Measurements from ENCODE around the gene DSCAML1.

The DSCAML1 gene

GRCh38 chr11:117676501-117676900 lies 120.5 kb downstream of the DSCAML1 start:
- Mint-ChIP-seq H3K27ac (no peak overlapping the region), H3K27me3 (ENCODE audit: low read depth, poor library complexity) (peaks cover 64% of the 10 kb centered on the region), H3K9me3 (no peaks in the 10 kb centered on the region)

GRCh38 chr11:117673602-117674001 lies 123.4 kb downstream of the DSCAML1 start:
- Mint-ChIP-seq H3K36me3 (ENCODE audit: low read depth) (no peaks in the 10 kb centered on the region), H3K4me1 (peaks cover 16% of the 10 kb centered on the region), H3K4me3 (no peak overlapping the region), H3K27ac (no peak overlapping the region), H3K27me3 (ENCODE audit: low read depth, poor library complexity) (peaks cover 79% of the 10 kb centered on the region), H3K9me3 (no peaks in the 10 kb centered on the region)
- DNase-seq, result no peak
- TF ChIP-seq CTCF (IDR thresholded peaks at IDR 0.05), result no peak

More at GRCh38 chr11:117676501-117676900, 120.5 kb downstream of the DSCAML1 start:
- H3K4me1 Mint-ChIP-seq, result peaks cover 17% of the 10 kb centered on the region
- H3K36me3 Mint-ChIP-seq (ENCODE audit: low read depth), result no peaks in the 10 kb centered on the region
- H3K4me3 Mint-ChIP-seq, result no peak overlapping the region
- no peak for DNase-seq
- TF ChIP-seq CTCF (IDR thresholded peaks at IDR 0.05), result no peak

GRCh38 chr11:117671370-117671769 lies 125.6 kb downstream of the DSCAML1 start:
- no peaks in the 10 kb centered on the region for H3K36me3 Mint-ChIP-seq (ENCODE audit: low read depth)
- DNase-seq, result no peak
- peaks cover 82% of the 10 kb centered on the region for H3K27me3 Mint-ChIP-seq (ENCODE audit: low read depth, poor library complexity)
- no peak overlapping the region for H3K27ac Mint-ChIP-seq
- no peak for TF ChIP-seq CTCF (IDR thresholded peaks at IDR 0.05)
- no peaks in the 10 kb centered on the region for H3K9me3 Mint-ChIP-seq
- no peak overlapping the region for H3K4me3 Mint-ChIP-seq
- peaks cover 15% of the 10 kb centered on the region for H3K4me1 Mint-ChIP-seq

GRCh38 chr11:117670924-117671323 lies 126.1 kb downstream of the DSCAML1 start:
- no peak overlapping the region for H3K27ac Mint-ChIP-seq
- no peak overlapping the region for H3K4me3 Mint-ChIP-seq
- no peak for DNase-seq
- H3K36me3 Mint-ChIP-seq (ENCODE audit: low read depth), result no peaks in the 10 kb centered on the region
- H3K9me3 Mint-ChIP-seq, result no peaks in the 10 kb centered on the region
- TF ChIP-seq CTCF (IDR thresholded peaks at IDR 0.05), result no peak
- peaks cover 86% of the 10 kb centered on the region for H3K27me3 Mint-ChIP-seq (ENCODE audit: low read depth, poor library complexity)
- H3K4me1 Mint-ChIP-seq, result peaks cover 19% of the 10 kb centered on the region

- Mint-ChIP-seq H3K9me3 (no peaks in the 10 kb centered on the region), H3K4me3 (no peak overlapping the region), H3K36me3 (ENCODE audit: low read depth) (no peaks in the 10 kb centered on the region), H3K27me3 (ENCODE audit: low read depth, poor library complexity) (peaks cover 84% of the 10 kb centered on the region), H3K4me1 (peaks cover 24% of the 10 kb centered on the region), H3K27ac (no peak overlapping the region)
- no peak for DNase-seq
- no peak for TF ChIP-seq CTCF (IDR thresholded peaks at IDR 0.05)
Observed at GRCh38 chr11:117670443-117670842, 126.6 kb downstream of the DSCAML1 start.

GRCh38 chr11:117669616-117670015 lies 127.4 kb downstream of the DSCAML1 start:
- H3K27ac Mint-ChIP-seq, result no peak overlapping the region
- no peaks in the 10 kb centered on the region for H3K36me3 Mint-ChIP-seq (ENCODE audit: low read depth)
- peaks cover 78% of the 10 kb centered on the region for H3K27me3 Mint-ChIP-seq (ENCODE audit: low read depth, poor library complexity)
- no peak overlapping the region for H3K4me3 Mint-ChIP-seq
- TF ChIP-seq CTCF (IDR thresholded peaks at IDR 0.05), result no peak
- no peaks in the 10 kb centered on the region for H3K9me3 Mint-ChIP-seq
- no peak for DNase-seq
- H3K4me1 Mint-ChIP-seq, result peaks cover 33% of the 10 kb centered on the region
